Astrocyte of the spinal cord (primary cell): Measurements from ENCODE around the gene ERVFRD-1.
"Not testable (repeated sequence)": the region's sequence is repeated elsewhere in the genome, so short reads cannot be mapped to it uniquely, and the experiment has no call there.

ENCODE experiments used
- DNase-seq: peaks from one replicate; pipeline ENCODE4 v3.0.0; 2011; ENCODE audit warnings: low read depth, low spot score
- H3K4me3 ChIP-seq: 2 replicates; pipeline ENCODE4 v1.5.1; 2011; ENCODE audit warnings: low read depth, mild to moderate bottlenecking, low read length, moderate library complexity
- CTCF ChIP-seq: IDR thresholded peaks from 2 replicates; pipeline ENCODE4 v1.5.1; 2012; ENCODE audit warnings: low read depth, mild to moderate bottlenecking, low read length, inconsistent platforms
- in situ Hi-C: cut with HindIII; loops from 2 replicates; pipeline ENCODE4 v1.10.0; 2017; ENCODE audit warnings: low sequenced_read_pairs

ERVFRD-1 gene

GRCh38 chr6:11093376-11093625 lies 18.2 kb downstream of the ERVFRD-1 start:
- DNase-seq = no peak
- H3K4me3 ChIP-seq = peak overlapping the region; percentile 89
- in situ Hi-C loops = no loop called here
- TF ChIP-seq CTCF = no peak

- in situ Hi-C loops = no loop called here
- H3K4me3 ChIP-seq = peak overlapping the region; percentile 89
- no peak for DNase-seq
- no peak for TF ChIP-seq CTCF
Observed at GRCh38 chr6:11092668-11093375, 18.7 kb downstream of the ERVFRD-1 start.

GRCh38 chr6:11091141-11091540 lies 20.4 kb downstream of the ERVFRD-1 start:
- H3K4me3 ChIP-seq, in situ Hi-C loops, DNase-seq: not testable (repeated sequence)

GRCh38 chr6:11089695-11090094 lies 21.8 kb downstream of the ERVFRD-1 start:
- in situ Hi-C loops = no loop called here
- no peak for TF ChIP-seq CTCF
- DNase-seq = no peak
- no peak overlapping the region for H3K4me3 ChIP-seq

GRCh38 chr6:11087141-11087812 lies 24.2 kb downstream of the ERVFRD-1 start:
- H3K4me3 ChIP-seq, DNase-seq, in situ Hi-C loops: not testable (repeated sequence)

- peak; percentile 64 for DNase-seq
- H3K4me3 ChIP-seq = no peak overlapping the region
- in situ Hi-C loops = no loop called here
- TF ChIP-seq CTCF = no peak
Observed at GRCh38 chr6:11085758-11086435, 25.6 kb downstream of the ERVFRD-1 start.

GRCh38 chr6:11083956-11084355 lies 27.6 kb downstream of the ERVFRD-1 start:
- TF ChIP-seq CTCF = no peak
- H3K4me3 ChIP-seq = no peak overlapping the region
- DNase-seq = no peak
- in situ Hi-C loops = no loop called here
